ENCODE measurements around the gene MACROD2. TPM values are rescaled to one million over a fixed set of nuclear protein-coding genes. Genes with fewer than 3 reads are reported as not detected.

Gene MACROD2
- total and polyA plus RNA-seq, 2 of the 4 experiments (the other 2 are of a cell fraction), result not detected

DNA sequence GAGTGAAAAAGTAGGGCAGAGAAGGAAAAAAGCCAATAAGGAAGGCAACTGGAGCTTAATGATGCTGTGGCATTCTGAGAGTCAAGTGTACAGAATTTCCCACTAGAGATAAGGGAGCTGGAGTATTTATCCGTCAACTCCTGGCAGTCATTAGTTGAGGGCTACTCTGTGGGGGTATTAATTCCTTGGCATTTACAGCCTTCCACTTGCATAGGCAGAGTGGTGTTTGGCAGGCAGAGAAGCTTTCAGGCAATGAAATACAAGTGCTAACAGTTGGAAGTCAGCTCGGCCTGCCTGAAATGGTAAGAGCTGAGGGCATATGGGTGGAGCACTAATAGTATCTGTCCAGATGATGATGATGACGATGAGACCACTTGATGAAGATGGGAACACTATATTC, 549.4 kb downstream of the MACROD2 start:
- Histone ChIP-seq H3K4ac (ENCODE audit: low read depth, low read length) (no peak overlapping the region), H2AK5ac (ENCODE audit: low read depth, low read length) (no peak overlapping the region), H3K27me3 (ENCODE audit: control insufficient read depth, insufficient read depth, low read length) (no peaks in the 10 kb centered on the region), H4K91ac (ENCODE audit: insufficient read depth, low read depth, low read length) (no peak overlapping the region), H3K27ac (ENCODE audit: insufficient read depth, low read length) (no peak overlapping the region), H3K23ac (ENCODE audit: low read depth, low read length) (no peak overlapping the region), H4K20me1 (ENCODE audit: insufficient read depth, low read length) (no peaks in the 10 kb centered on the region), H3K56ac (ENCODE audit: extremely low read depth, insufficient read depth, low read length) (no peak overlapping the region), H3K79me1 (ENCODE audit: low read depth in 1 of 2, low read length in 2 of 2) (no peaks in the 10 kb centered on the region), H4K5ac (ENCODE audit: low read depth, low read length) (no peak overlapping the region), H3K4me2 (ENCODE audit: low read depth, low read length) (no peak overlapping the region), H3K9me3 (ENCODE audit: control insufficient read depth, insufficient read depth, low read length) (no peaks in the 10 kb centered on the region), H4K8ac (ENCODE audit: low read depth in 2 of 2, low read length in 2 of 2) (no peak overlapping the region), H3K4me3 (ENCODE audit: insufficient read depth, low read depth, low read length) (no peak overlapping the region), H3K9me1 (ENCODE audit: insufficient read depth, low read length) (no peaks in the 10 kb centered on the region), H3K9ac (ENCODE audit: low read depth, low read length) (no peak overlapping the region), H3K36me3 (ENCODE audit: control insufficient read depth, insufficient read depth, low read length) (no peaks in the 10 kb centered on the region), H3K14ac (replicated peaks; ENCODE audit: low read depth, low read length) (no peak overlapping the region), H2BK20ac (ENCODE audit: low read depth, low read length) (no peak overlapping the region), H3K4me1 (ENCODE audit: control insufficient read depth, insufficient read depth, low read length) (no peaks in the 10 kb centered on the region), H2BK120ac (ENCODE audit: low read depth, low read length) (no peak overlapping the region), H3K18ac (ENCODE audit: low read depth, low read length) (no peak overlapping the region), H2AK9ac (replicated peaks; ENCODE audit: low read depth, low read length, poor library complexity) (no peak overlapping the region), H2AFZ (replicated peaks; ENCODE audit: low read length, poor library complexity) (no peak overlapping the region), H2BK15ac (ENCODE audit: low read depth, low read length) (no peak overlapping the region), H2BK5ac (ENCODE audit: low read depth, low read length, poor library complexity, severe bottlenecking) (no peak overlapping the region)
- ChIA-PET CTCF (no interaction called here), POLR2A (ENCODE audit: unreplicated experiment) (no interaction called here)
- in situ Hi-C loops (cut with MboI; ENCODE audit: low sequenced_read_pairs), result no loop called here
- WGBS, 2 experiments (ENCODE audit: extremely low coverage in 2 of 2, insufficient read length in 1 of 2), result no CpG with 5 or more reads among the region's 3 CpGs
- intact Hi-C loops (cut with micrococcal nuclease), result no loop called here
- TF ChIP-seq, protein P1, sequence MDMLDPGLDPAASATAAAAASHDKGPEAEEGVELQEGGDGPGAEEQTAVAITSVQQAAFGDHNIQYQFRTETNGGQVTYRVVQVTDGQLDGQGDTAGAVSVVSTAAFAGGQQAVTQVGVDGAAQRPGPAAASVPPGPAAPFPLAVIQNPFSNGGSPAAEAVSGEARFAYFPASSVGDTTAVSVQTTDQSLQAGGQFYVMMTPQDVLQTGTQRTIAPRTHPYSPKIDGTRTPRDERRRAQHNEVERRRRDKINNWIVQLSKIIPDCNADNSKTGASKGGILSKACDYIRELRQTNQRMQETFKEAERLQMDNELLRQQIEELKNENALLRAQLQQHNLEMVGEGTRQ (IDR thresholded peaks at IDR 0.05; ENCODE audit: low read depth, low read length), result no peak
- TF ChIP-seq RAD21 (IDR thresholded peaks at IDR 0.05; ENCODE audit: low read length), result no peak
- no peak for TF ChIP-seq FOS (IDR thresholded peaks at IDR 0.05; ENCODE audit: low read depth, low read length)
- no peak for TF ChIP-seq NFE2L2 (IDR thresholded peaks at IDR 0.05; ENCODE audit: low read depth, low read length)
- no peak for TF ChIP-seq BHLHE40 (IDR thresholded peaks at IDR 0.05; ENCODE audit: low read depth, low read length)
- TF ChIP-seq CEBPB (IDR thresholded peaks at IDR 0.05; ENCODE audit: low read depth, low read length), result no peak
- no peak for TF ChIP-seq MAFK (IDR thresholded peaks at IDR 0.05; ENCODE audit: low read depth, low read length)
- TF ChIP-seq CHD1 (IDR thresholded peaks at IDR 0.05; ENCODE audit: low read depth, low read length), result no peak
- ATAC-seq (ENCODE audit: low read depth) (no peak), DNase-seq (no peak)
- BruUV-seq (replicated peaks), result no TSS peak
- dilution Hi-C loops (cut with HindIII; ENCODE audit: low sequenced_read_pairs, unreplicated experiment), result no loop called here

Measured in IMR-90 (cell line).